HEK293T (cell line): ENCODE data around the gene RAPH1.

Experiments
- CTCF ChIA-PET: fragments of 350-600 bp; formaldehyde crosslinking; extraction: SDS; loops from one replicate; lab custom pipeline; 2021; ENCODE audit warnings: antibody characterized with exemption, inconsistent platforms; lab: Yijun Ruan, JAX
- POLR2A ChIA-PET: fragments of 350-600 bp; formaldehyde crosslinking; extraction: SDS; loops from one replicate; lab custom pipeline; 2020; ENCODE audit warnings: antibody characterized with exemption, inconsistent platforms; lab: Yijun Ruan, JAX
- DNase-seq: peaks from one replicate; pipeline ENCODE4 v3.0.0; 2012; ENCODE audit warnings: mixed read lengths; ENCODE audit errors: extremely low spot score
- ARNT ChIP-seq: fragments of 450-650 bp; IDR thresholded peaks from 2 replicates; pipeline ENCODE4 v1.6.1; 2017; ENCODE audit warnings: mild to moderate bottlenecking
- BHLHE40 ChIP-seq: fragments of 450-650 bp; IDR thresholded peaks from 2 replicates; pipeline ENCODE4 v1.6.1; 2016; ENCODE audit warnings: mild to moderate bottlenecking, moderate library complexity, borderline replicate concordance
- CTBP1 ChIP-seq: fragments of 450-650 bp; IDR thresholded peaks from 2 replicates; pipeline ENCODE4 v1.6.1; 2016; ENCODE audit warnings: borderline replicate concordance
- ELF4 ChIP-seq: fragments of 450-650 bp; IDR thresholded peaks from 2 replicates; pipeline ENCODE4 v1.6.1; 2017; ENCODE audit warnings: antibody characterized with exemption
- FOXA1 ChIP-seq: fragments of 450-650 bp; IDR thresholded peaks from 2 replicates; pipeline ENCODE4 v1.6.1; 2016; ENCODE audit warnings: mild to moderate bottlenecking
- FOXK2 ChIP-seq: fragments of 450-650 bp; IDR thresholded peaks from 2 replicates; pipeline ENCODE4 v1.6.1; 2016; ENCODE audit warnings: mild to moderate bottlenecking
- FOXM1 ChIP-seq: fragments of 450-650 bp; IDR thresholded peaks from 2 replicates; pipeline ENCODE4 v1.6.1; 2017; ENCODE audit warnings: mild to moderate bottlenecking, borderline replicate concordance
- HDGF ChIP-seq: fragments of 450-650 bp; IDR thresholded peaks from 2 replicates; pipeline ENCODE4 v1.6.1; 2017; ENCODE audit warnings: antibody characterized with exemption, borderline replicate concordance
- L3MBTL2 ChIP-seq: fragments of 450-650 bp; conservative IDR thresholded peaks from 2 replicates; pipeline ENCODE4 v1.6.1; 2016; ENCODE audit warnings: mild to moderate bottlenecking
- LEF1 ChIP-seq: fragments of 450-650 bp; IDR thresholded peaks from 2 replicates; pipeline ENCODE4 v1.6.1; 2017; ENCODE audit warnings: mild to moderate bottlenecking, borderline replicate concordance
- NFRKB ChIP-seq: fragments of 450-650 bp; IDR thresholded peaks from 2 replicates; pipeline ENCODE4 v1.6.1; 2016; ENCODE audit warnings: mild to moderate bottlenecking, moderate library complexity
- PKNOX1 ChIP-seq: fragments of 450-650 bp; IDR thresholded peaks from 2 replicates; pipeline ENCODE4 v1.6.1; 2016
- SP1 ChIP-seq: fragments of 450-650 bp; IDR thresholded peaks from 2 replicates; pipeline ENCODE4 v1.6.1; 2017
- SUZ12 ChIP-seq: fragments of 450-650 bp; IDR thresholded peaks from 2 replicates; pipeline ENCODE4 v1.6.1; 2016; ENCODE audit warnings: mild to moderate bottlenecking
- TARDBP ChIP-seq: fragments of 450-650 bp; IDR thresholded peaks from 2 replicates; pipeline ENCODE4 v1.6.1; 2016
- ZNF384 ChIP-seq: fragments of 450-650 bp; IDR thresholded peaks from 2 replicates; pipeline ENCODE4 v1.6.1; 2016

The RAPH1 gene

GRCh38 chr2:203535078-203535783 is at the start of gene RAPH1:
RAPH1 (minus strand) TSS chr2:203535301; CDS start chr2:203495353, 39,948 bp downstream.
- ChIA-PET POLR2A (interaction anchor here (0.7 to 1.7 kb wide), 5 partner anchors 10 to 114 kb away, joined by 3 to 5 read pairs (median 4); no protein-coding TSS in a partner anchor), CTCF (no interaction called here)
- TF ChIP-seq PKNOX1 (peak; percentile 63; the same call in 1 of the 2 replicates), FOXM1 (0 out of 2 replicates have a peak, but pooled peaks have one; percentile 18), TARDBP (no peak)
- DNase-seq = peak; percentile 89

- TF ChIP-seq PKNOX1 = 0 out of 2 replicates have a peak, but pooled peaks have one; percentile 23
- no peak for TF ChIP-seq SUZ12
- no peak for TF ChIP-seq BHLHE40
- POLR2A ChIA-PET = no interaction called here
- no peak for DNase-seq
- CTCF ChIA-PET = no interaction called here
Measured at GRCh38 chr2:203584784-203585183, 49.7 kb upstream of the RAPH1 start.

GRCh38 chr2:203583701-203584100 is 48.6 kb upstream of the RAPH1 start:
- ChIA-PET CTCF (no interaction called here), POLR2A (no interaction called here)
- no peak for TF ChIP-seq SP1
- TF ChIP-seq ARNT = no peak
- DNase-seq = no peak

- ChIA-PET CTCF (no interaction called here), POLR2A (no interaction called here)
Measured at GRCh38 chr2:203583084-203583695, 48.1 kb upstream of the RAPH1 start.

GRCh38 chr2:203582468-203582867 is 47.4 kb upstream of the RAPH1 start:
- no peak for DNase-seq
- CTCF ChIA-PET = no interaction called here
- POLR2A ChIA-PET = no interaction called here
- TF ChIP-seq FOXA1 (no peak), CTBP1 (no peak), PKNOX1 (no peak), TARDBP (no peak), ARNT (no peak), HDGF (no peak), ELF4 (no peak)

More at GRCh38 chr2:203583084-203583695, 48.1 kb upstream of the RAPH1 start:
- DNase-seq = no peak
- TF ChIP-seq ELF4 (no peak), SUZ12 (no peak), TARDBP (no peak), SP1 (no peak), FOXM1 (no peak), LEF1 (no peak), HDGF (no peak), PKNOX1 (no peak), NFRKB (no peak), ZNF384 (no peak), ARNT (no peak), CTBP1 (no peak), BHLHE40 (no peak), L3MBTL2 (no peak)

GRCh38 chr2:203580844-203581243 is 45.7 kb upstream of the RAPH1 start:
- TF ChIP-seq BHLHE40 (no peak), NFRKB (no peak), L3MBTL2 (no peak), FOXK2 (no peak), ELF4 (no peak), FOXM1 (no peak), TARDBP (no peak), SUZ12 (no peak), ZNF384 (no peak), LEF1 (no peak), PKNOX1 (no peak), SP1 (no peak), HDGF (no peak), CTBP1 (no peak)
- ChIA-PET CTCF (no interaction called here), POLR2A (no interaction called here)
- DNase-seq = no peak
